ENCODE results near the gene NPHP3. TPM values are rescaled to one million over a fixed set of nuclear protein-coding genes. Genes with fewer than 3 reads are reported as not detected.
"Not testable (repeated sequence)": the region's sequence is repeated elsewhere in the genome, so short reads cannot be mapped to it uniquely, and the experiment has no call there.

Gene NPHP3
- total and polyA plus RNA-seq, 8 donors: 3.9 to 213 (median 28.8) TPM

- DNase-seq: no peak
- no peaks in the 10 kb centered on the region for H3K9me3 ChIP-seq
- no peak overlapping the region for H3K4me3 ChIP-seq
- TF ChIP-seq CTCF (IDR thresholded peaks at IDR 0.05) (no peak), POLR2AphosphoS5 (IDR thresholded peaks at IDR 0.05) (no peak), EP300 (IDR thresholded peaks at IDR 0.05) (no peak), POLR2A (IDR thresholded peaks at IDR 0.05) (no peak)
- no peaks in the 10 kb centered on the region for H3K27me3 ChIP-seq
- intact Hi-C loops (cut with DNase I; ENCODE audit: low total_unique reads): no loop called here
- H3K4me1 ChIP-seq: no peaks in the 10 kb centered on the region
- H3K27ac ChIP-seq: no peak overlapping the region
- no peaks in the 10 kb centered on the region for H3K36me3 ChIP-seq
Observed at GRCh38 chr3:132753946-132754345, 31.7 kb upstream of the NPHP3 start.

- Histone ChIP-seq H3K36me3 (no peaks in the 10 kb centered on the region), H3K27me3 (no peaks in the 10 kb centered on the region), H3K9me3 (no peaks in the 10 kb centered on the region), H3K4me1 (peaks cover 0 to 7% (median 0%) of the 10 kb centered on the region in 4 donors), H3K4me3 (no peak overlapping the region), H3K27ac (no peak overlapping the region)
- DNase-seq: no peak
- intact Hi-C loops (cut with DNase I; ENCODE audit: low total_unique reads): no loop called here
- WGBS, 5 donors: 70 to 95% (median 89%) methylated on average over 1 of the region's 1 CpG
- TF ChIP-seq CTCF (IDR thresholded peaks at IDR 0.05) (no peak), EP300 (IDR thresholded peaks at IDR 0.05) (no peak), POLR2A (IDR thresholded peaks at IDR 0.05) (no peak), POLR2AphosphoS5 (IDR thresholded peaks at IDR 0.05) (no peak)
Observed at GRCh38 chr3:132749786-132750185, 27.6 kb upstream of the NPHP3 start.

- WGBS, 5 donors: 26 to 49% (median 41%) methylated on average over 6 to 9 of the region's 9 CpGs
- H3K27me3 ChIP-seq; H3K4me1 ChIP-seq; H3K9me3 ChIP-seq; H3K36me3 ChIP-seq; intact Hi-C loops (cut with DNase I; ENCODE audit: low total_unique reads); H3K27ac ChIP-seq; H3K4me3 ChIP-seq: not testable (repeated sequence)
- peak in 1 of 2 donors; percentile 44 for DNase-seq
Observed at GRCh38 chr3:132746720-132747119, 24.5 kb upstream of the NPHP3 start.

GRCh38 chr3:132738314-132738713 is 16.1 kb upstream of the NPHP3 start:
- no peak overlapping the region for H3K4me3 ChIP-seq
- intact Hi-C loops (cut with DNase I; ENCODE audit: low total_unique reads): loop anchor here (10.0 kb wide), 1 partner anchor 646 kb away; no protein-coding TSS in a partner anchor
- no peaks in the 10 kb centered on the region for H3K36me3 ChIP-seq
- no peaks in the 10 kb centered on the region for H3K9me3 ChIP-seq
- H3K27ac ChIP-seq: no peak overlapping the region
- TF ChIP-seq EP300 (IDR thresholded peaks at IDR 0.05) (no peak), POLR2AphosphoS5 (IDR thresholded peaks at IDR 0.05) (no peak), CTCF (IDR thresholded peaks at IDR 0.05) (no peak), POLR2A (IDR thresholded peaks at IDR 0.05) (no peak)
- DNase-seq: no peak
- no peaks in the 10 kb centered on the region for H3K4me1 ChIP-seq
- 87 to 98% (median 96%) methylated on average over 1 of the region's 1 CpG for WGBS, 5 donors
- H3K27me3 ChIP-seq: no peaks in the 10 kb centered on the region

GRCh38 chr3:132735589-132735988 is 13.4 kb upstream of the NPHP3 start:
- Histone ChIP-seq H3K27me3 (no peaks in the 10 kb centered on the region), H3K27ac (no peak overlapping the region), H3K4me3 (no peak overlapping the region), H3K4me1 (no peaks in the 10 kb centered on the region), H3K36me3 (no peaks in the 10 kb centered on the region), H3K9me3 (no peaks in the 10 kb centered on the region)
- TF ChIP-seq CTCF (IDR thresholded peaks at IDR 0.05) (no peak), EP300 (IDR thresholded peaks at IDR 0.05) (no peak)
- intact Hi-C loops (cut with DNase I; ENCODE audit: low total_unique reads): loop anchor here (10.0 kb wide), 1 partner anchor 649 kb away; no protein-coding TSS in a partner anchor
- DNase-seq: no peak
